Upper lobe of left lung (tissue), 6 donors: ENCODE results near the gene TNK2. TPM values are rescaled to one million over a fixed set of nuclear protein-coding genes. Genes with fewer than 3 reads are reported as not detected.

Experiments used
- ATAC-seq, 2 donors: fragments of 200-7000 bp; cut with Tn5 transposase; one replicate each; pipeline ENCODE4 v1.9.1; 2022; ENCODE audit warnings: mild to moderate bottlenecking in 2 of 2, moderate library complexity in 2 of 2; ENCODE audit not compliant: low FRiP score in 2 of 2
- DNase-seq, 2 donors: peaks; one replicate each; pipeline ENCODE4 v3.0.0-alpha.2; 2019 to 2020
- H3K27ac ChIP-seq, 4 donors: fragments of 200-600 bp; sonication (generic); one replicate each; pipeline ENCODE4 v1.5.1; 2016 to 2019
- H3K27me3 ChIP-seq, 4 donors: fragments of 200-600 bp; sonication (generic); one replicate each; pipeline ENCODE4 v1.5.1; 2017 to 2019
- H3K36me3 ChIP-seq, 4 donors: fragments of 200-600 bp; sonication (generic); one replicate each; pipeline ENCODE4 v1.5.1; 2016 to 2019
- H3K4me1 ChIP-seq, 4 donors: fragments of 200-600 bp; sonication (generic); one replicate each; pipeline ENCODE4 v1.5.1; 2018 to 2019
- H3K4me3 ChIP-seq, 4 donors: fragments of 200-600 bp; sonication (generic); one replicate each; pipeline ENCODE4 v1.5.1; 2017 to 2019; ENCODE audit warnings: mild to moderate bottlenecking in 2 of 4, moderate library complexity in 1 of 4
- H3K9me3 ChIP-seq, 4 donors: fragments of 200-600 bp; sonication (generic); one replicate each; pipeline ENCODE4 v1.5.1; 2018 to 2019
- CTCF ChIP-seq, 6 experiments: fragments of 450-650 bp in 4 of 6; fragments of 200-600 bp in 2 of 6; sonication (generic) in 2 of 6; IDR thresholded peaks; one replicate each; pipeline ENCODE4 v1.5.1; 2016 to 2019; ENCODE audit warnings: antibody characterized with exemption in 6 of 6
- EP300 ChIP-seq, 4 donors: sonication (generic); formaldehyde crosslinking; IDR thresholded peaks; one replicate each; pipeline ENCODE4 v1.5.1; 2017; ENCODE audit warnings: antibody characterized with exemption in 4 of 4, control low read depth in 2 of 4
- POLR2A ChIP-seq, 4 donors: fragments of 450-650 bp; IDR thresholded peaks; one replicate each; pipeline ENCODE4 v1.5.1; 2016 to 2017; ENCODE audit warnings: antibody characterized with exemption in 4 of 4, mild to moderate bottlenecking in 2 of 4
- POLR2AphosphoS5 ChIP-seq, 2 donors: sonication (generic); formaldehyde crosslinking; IDR thresholded peaks; one replicate each; pipeline ENCODE4 v1.5.1; 2017; ENCODE audit warnings: antibody characterized with exemption in 2 of 2
- WGBS, 2 donors: methylation state at CpG; one replicate each; pipeline ENCODE4 v1.1.5; 2017 to 2018; 5-methylcytosine and 5-hydroxymethylcytosine counted together
- total RNA-seq, 6 donors: library from RNA; depleted of rRNA in 4 of 6; stranded (reverse); fragments of >200 nt in 4 of 6; gene quantifications; one replicate each; pipeline versions ENCODE4 v1.1.0 to v1.2.1, GENCODE V29; 2016 to 2021
- donor health status: DM: no; HTN: no; CAD: no; lungs with moderate emphysema.
- donor health status: DM: no; HTN: yes; CAD: no; lungs with severe emphysema.

TNK2 gene
- total RNA-seq, 6 donors from 2014 or later, result 18.7 to 171 (median 70.1) TPM

- TF ChIP-seq POLR2AphosphoS5 (IDR thresholded peaks at IDR 0.05), result no peak
- TF ChIP-seq CTCF (IDR thresholded peaks at IDR 0.05), result no peak
- no peak for TF ChIP-seq POLR2A (IDR thresholded peaks at IDR 0.05)
- TF ChIP-seq EP300 (IDR thresholded peaks at IDR 0.05), result no peak
- Histone ChIP-seq H3K4me1 (peaks cover 4 to 22% (median 17%) of the 10 kb centered on the region in 4 donors), H3K27me3 (no peaks in the 10 kb centered on the region), H3K36me3 (peaks cover 3 to 80% (median 51%) of the 10 kb centered on the region in 4 donors), H3K27ac (no peak overlapping the region), H3K9me3 (no peaks in the 10 kb centered on the region), H3K4me3 (no peak overlapping the region)
- ATAC-seq, result no peak
- WGBS, 2 donors, result 93 to 96% methylated on average over 3 to 4 of the region's 4 CpGs
- no peak for DNase-seq
These were observed 28.3 kb downstream of the TNK2 start for GRCh38 chr3:195880037-195880431.

- no peak for DNase-seq
- Histone ChIP-seq H3K27ac (no peak overlapping the region), H3K27me3 (no peaks in the 10 kb centered on the region), H3K4me1 (peaks cover 0 to 17% (median 12%) of the 10 kb centered on the region in 4 donors), H3K36me3 (peaks cover 3 to 77% (median 47%) of the 10 kb centered on the region in 4 donors), H3K9me3 (no peaks in the 10 kb centered on the region), H3K4me3 (no peak overlapping the region)
- no peak for TF ChIP-seq POLR2AphosphoS5 (IDR thresholded peaks at IDR 0.05)
- TF ChIP-seq POLR2A (IDR thresholded peaks at IDR 0.05), result no peak
- TF ChIP-seq EP300 (IDR thresholded peaks at IDR 0.05), result no peak
- no peak for TF ChIP-seq CTCF (IDR thresholded peaks at IDR 0.05)
- WGBS, 2 donors, result 86 to 94% methylated on average over 14 to 16 of the region's 16 CpGs
- no peak for ATAC-seq
These were observed 28.8 kb downstream of the TNK2 start for GRCh38 chr3:195879416-195880036.

DNA sequence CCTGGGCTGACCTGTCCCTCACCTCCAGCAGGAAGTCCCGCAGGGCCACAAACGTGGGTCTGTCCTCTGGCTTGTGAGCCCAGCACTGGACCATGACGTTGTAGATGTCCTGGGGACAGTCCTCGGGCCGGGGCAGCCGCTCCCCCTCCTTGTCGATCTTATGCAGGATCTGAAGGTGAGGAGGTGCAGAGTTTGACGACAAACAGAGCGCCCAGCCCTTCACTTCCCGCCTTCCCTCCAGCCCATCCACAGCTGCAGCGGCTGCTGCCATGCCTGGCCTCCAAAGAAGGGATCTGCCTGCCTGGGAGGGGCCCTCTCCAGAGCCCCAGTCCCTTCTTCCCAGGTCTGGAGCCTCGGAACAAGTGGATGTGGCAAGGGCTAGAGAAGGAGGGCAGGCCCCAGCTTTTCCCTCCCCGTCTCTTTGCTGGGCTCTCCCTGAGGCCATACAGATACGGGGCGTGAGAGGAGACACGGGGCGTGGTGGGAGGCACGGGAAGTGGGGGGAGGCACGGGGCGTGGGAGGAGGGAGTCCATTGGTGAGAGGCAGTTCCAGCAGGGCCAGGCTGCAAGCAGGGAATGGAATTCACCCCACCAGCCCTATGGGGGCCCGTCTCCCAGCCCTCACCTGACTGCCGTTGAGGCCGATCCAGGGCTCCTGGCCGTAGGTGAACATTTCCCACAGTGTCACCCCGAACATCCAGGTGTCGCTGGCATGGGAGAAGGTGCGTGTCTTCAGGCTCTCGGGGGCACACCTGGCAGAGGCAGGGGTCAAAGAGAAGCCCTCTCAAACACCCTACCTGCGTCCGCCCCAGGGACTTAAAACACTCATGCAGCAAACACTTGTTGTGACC, 29.7 kb downstream of the TNK2 start:
- DNase-seq (peak in 1 of 2 donors; percentile 70), ATAC-seq (no peak)
- no peak overlapping the region for H3K4me3 ChIP-seq
- peaks cover 0 to 23% (median 14%) of the 10 kb centered on the region in 4 donors for H3K4me1 ChIP-seq
- no peaks in the 10 kb centered on the region for H3K27me3 ChIP-seq
- H3K27ac ChIP-seq, result no peak overlapping the region
- H3K36me3 ChIP-seq, result peaks cover 3 to 68% (median 47%) of the 10 kb centered on the region in 4 donors
- TF ChIP-seq POLR2AphosphoS5 (IDR thresholded peaks at IDR 0.05) (no peak), CTCF (IDR thresholded peaks at IDR 0.05) (no peak), POLR2A (IDR thresholded peaks at IDR 0.05) (no peak), EP300 (IDR thresholded peaks at IDR 0.05) (no peak)
- WGBS, 2 donors, result 89 to 95% methylated on average over 13 to 28 of the region's 30 CpGs
- no peaks in the 10 kb centered on the region for H3K9me3 ChIP-seq

- H3K36me3 ChIP-seq, result peaks cover 3 to 65% (median 44%) of the 10 kb centered on the region in 4 donors
- TF ChIP-seq EP300 (IDR thresholded peaks at IDR 0.05) (no peak), POLR2AphosphoS5 (IDR thresholded peaks at IDR 0.05) (no peak), CTCF (IDR thresholded peaks at IDR 0.05) (no peak), POLR2A (IDR thresholded peaks at IDR 0.05) (no peak)
- ATAC-seq (no peak), DNase-seq (peak in 1 of 2 donors; percentile 57)
- H3K9me3 ChIP-seq, result no peaks in the 10 kb centered on the region
- WGBS, 2 donors, result 78 to 86% methylated on average over 8 to 15 of the region's 15 CpGs
- peak overlapping the region in 1 of 4 donors; percentile 43 for H3K27ac ChIP-seq
- no peak overlapping the region for H3K4me3 ChIP-seq
- no peaks in the 10 kb centered on the region for H3K27me3 ChIP-seq
- peaks cover 0 to 26% (median 16%) of the 10 kb centered on the region in 4 donors for H3K4me1 ChIP-seq
These were observed 30.5 kb downstream of the TNK2 start for GRCh38 chr3:195877767-195878423.
